NCI-H774 (cell line): ENCODE measurements around the gene ABCB4.

ENCODE experiments used
- DNase-seq: peaks from one replicate; lab custom pipeline; 2025; lab: John Stamatoyannopoulos, UW

Gene ABCB4

GRCh38 chr7:87420173-87420572 lies 55.3 kb downstream of the ABCB4 start:
- DNase-seq, result no peak

- peak; percentile 10 for DNase-seq
Measured at GRCh38 chr7:87416682-87417587, 58.5 kb downstream of the ABCB4 start.

- DNase-seq, result no peak
Measured at GRCh38 chr7:87414794-87415188, 60.7 kb downstream of the ABCB4 start.

- no peak for DNase-seq
Measured at GRCh38 chr7:87413951-87414793, 61.3 kb downstream of the ABCB4 start.

GRCh38 chr7:87413029-87413428 lies 62.5 kb downstream of the ABCB4 start:
- DNase-seq, result no peak

GRCh38 chr7:87411186-87411585 lies 64.3 kb downstream of the ABCB4 start:
- DNase-seq, result no peak

GRCh38 chr7:87404674-87405073 lies 70.8 kb downstream of the ABCB4 start:
- DNase-seq, result no peak

- DNase-seq, result no peak
Measured at GRCh38 chr7:87398446-87398845, 77.0 kb downstream of the ABCB4 start.

- DNase-seq, result no peak
Measured at GRCh38 chr7:87395442-87396020, 79.9 kb downstream of the ABCB4 start.

GRCh38 chr7:87391020-87391701 lies 84.3 kb downstream of the ABCB4 start:
- no peak for DNase-seq

- no peak for DNase-seq
Measured at GRCh38 chr7:87380905-87381304, 94.6 kb downstream of the ABCB4 start.

- no peak for DNase-seq
Measured at GRCh38 chr7:87375662-87376435, 99.6 kb downstream of the ABCB4 start.

GRCh38 chr7:87370660-87371180 lies 104.8 kb downstream of the ABCB4 start:
- no peak for DNase-seq

- DNase-seq, result no peak
Measured at GRCh38 chr7:87369216-87369615, 106.3 kb downstream of the ABCB4 start.

GRCh38 chr7:87364246-87364645 lies 111.2 kb downstream of the ABCB4 start:
- no peak for DNase-seq

- DNase-seq, result no peak
Measured at GRCh38 chr7:87363342-87363741, 112.1 kb downstream of the ABCB4 start.

- DNase-seq, result no peak
Measured at GRCh38 chr7:87361320-87361719, 114.2 kb downstream of the ABCB4 start.

GRCh38 chr7:87359366-87359765 lies 116.1 kb downstream of the ABCB4 start:
- DNase-seq, result no peak

- no peak for DNase-seq
Measured at GRCh38 chr7:87356448-87356847, 119.0 kb downstream of the ABCB4 start.

GRCh38 chr7:87354749-87355148 lies 120.7 kb downstream of the ABCB4 start:
- no peak for DNase-seq
